ENCODE data around the gene EGFL7.
A peak's percentile ranks its signal among the peaks of the same experiment; 100 is the strongest.
"Not testable (repeated sequence)": the region's sequence is repeated elsewhere in the genome, so short reads cannot be mapped to it uniquely, and the experiment has no call there.

EGFL7 gene

DNA sequence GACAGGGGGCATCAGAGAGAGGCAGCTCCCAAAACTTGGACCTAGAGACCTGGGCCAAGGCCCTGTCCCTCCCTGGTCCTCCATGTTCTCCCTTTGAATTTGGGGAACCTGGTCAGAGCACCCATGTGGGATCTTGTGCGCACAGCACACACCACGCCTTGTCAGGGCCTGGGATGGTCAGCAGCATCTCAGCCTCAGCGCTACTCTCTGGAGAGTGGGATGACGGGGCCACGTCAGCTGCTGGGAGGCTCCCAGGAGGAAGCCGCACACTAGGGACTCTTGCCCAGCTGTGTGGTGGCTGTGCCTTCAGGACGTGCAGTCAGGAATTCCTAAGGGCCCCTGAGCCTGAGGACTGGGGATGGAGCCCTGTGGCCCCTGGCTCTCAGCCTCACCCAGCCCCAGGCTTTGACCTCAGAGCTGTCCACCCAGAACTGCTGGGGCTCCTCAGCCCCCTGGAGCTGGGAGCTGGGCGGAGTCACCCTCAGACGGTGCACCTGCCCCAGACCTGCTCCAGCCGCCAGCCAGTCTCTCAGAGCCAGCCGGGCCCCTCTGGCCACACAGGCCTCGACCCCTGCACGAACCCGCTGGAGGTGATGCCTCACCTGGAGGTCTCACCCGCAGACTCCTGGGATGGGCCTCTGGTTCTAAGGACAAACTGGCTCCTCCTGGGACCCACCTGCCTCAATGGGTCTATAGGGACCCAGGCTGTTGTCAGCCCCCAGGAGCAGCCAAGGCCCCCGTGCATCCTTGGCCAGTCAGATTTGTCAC is 38.3 kb upstream of the EGFL7 start:
- no peak for DNase-seq (ENCODE audit: low spot score)

DNA sequence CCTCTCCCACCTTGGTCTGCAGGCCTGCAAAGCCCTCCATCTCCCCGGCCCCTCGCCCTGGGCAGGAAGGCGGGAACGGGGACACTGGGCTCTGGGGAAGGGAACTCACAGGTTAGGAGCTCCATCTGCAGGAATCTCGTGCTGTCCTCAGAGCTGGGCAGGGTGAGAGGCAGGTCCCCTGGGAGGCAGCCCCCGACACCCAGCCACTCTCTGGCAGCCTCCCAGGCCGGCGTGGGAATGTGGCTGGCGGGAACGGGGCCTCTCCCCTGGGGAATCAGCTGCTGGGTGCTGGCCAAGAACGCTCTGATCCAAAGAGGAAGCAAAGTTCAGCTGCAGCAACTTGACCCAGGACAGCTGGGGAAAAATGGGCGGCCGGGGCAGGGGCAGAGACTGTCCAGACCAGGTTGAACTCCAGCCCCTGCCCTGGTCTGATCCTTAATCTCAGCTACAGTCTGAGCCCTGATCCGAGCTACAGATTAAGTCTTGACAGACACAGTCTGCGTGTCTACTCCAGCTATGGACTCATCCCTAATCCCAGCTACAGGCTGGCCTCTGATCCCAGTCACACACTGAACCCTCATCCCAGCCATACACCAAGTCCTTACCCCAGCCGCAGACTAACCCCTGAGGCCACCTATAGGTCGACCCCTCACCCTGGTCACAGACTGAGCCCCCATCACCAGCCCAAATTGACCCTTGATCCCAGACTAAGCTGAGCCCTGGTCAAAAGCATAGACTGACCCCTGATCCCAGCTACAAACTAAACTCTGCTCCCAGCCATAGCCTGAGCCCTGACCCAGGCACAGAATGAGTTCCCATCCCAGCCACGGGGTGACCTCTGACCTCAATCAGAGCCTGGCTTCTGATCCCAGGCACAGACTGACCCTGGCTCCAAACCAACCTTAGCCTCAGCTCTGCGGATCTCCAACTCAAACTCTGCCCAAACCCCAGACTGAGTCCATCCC is 37.3 kb upstream of the EGFL7 start:
- no peak for DNase-seq (ENCODE audit: low spot score)

DNA sequence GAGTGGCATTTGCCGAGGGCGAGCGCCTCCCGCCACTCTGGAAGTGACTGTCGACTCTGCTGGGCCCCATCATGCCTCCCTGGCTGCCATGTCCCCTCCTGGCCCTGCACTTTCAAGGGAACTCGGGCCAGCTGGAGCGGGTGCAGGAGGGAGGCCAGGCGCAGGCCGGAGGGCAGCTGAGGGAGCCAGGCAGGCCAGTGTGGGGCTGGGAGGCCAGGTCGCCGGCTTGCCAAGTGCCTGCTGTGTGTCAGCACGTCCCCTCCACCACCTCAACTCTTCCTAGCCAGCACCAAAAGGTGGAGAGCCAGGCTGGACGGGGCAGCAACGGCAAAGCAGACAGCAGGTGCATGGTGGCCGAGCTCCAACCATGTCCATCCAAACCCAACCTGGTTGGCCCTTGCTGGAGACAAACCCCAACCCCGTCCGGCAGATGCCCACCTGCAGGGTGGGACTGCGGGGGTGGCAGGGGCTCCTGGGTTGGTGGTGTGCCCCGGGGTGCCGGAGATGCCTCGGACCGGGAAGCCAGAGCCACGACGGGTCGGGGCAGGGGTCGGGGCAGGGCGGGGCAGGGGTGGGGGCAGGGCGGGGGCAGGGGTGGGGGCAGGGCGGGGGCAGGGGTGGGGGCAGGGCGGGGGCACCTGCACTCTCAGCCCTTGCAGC is 36.5 kb upstream of the EGFL7 start:
- DNase-seq (ENCODE audit: low spot score) = no peak

DNA sequence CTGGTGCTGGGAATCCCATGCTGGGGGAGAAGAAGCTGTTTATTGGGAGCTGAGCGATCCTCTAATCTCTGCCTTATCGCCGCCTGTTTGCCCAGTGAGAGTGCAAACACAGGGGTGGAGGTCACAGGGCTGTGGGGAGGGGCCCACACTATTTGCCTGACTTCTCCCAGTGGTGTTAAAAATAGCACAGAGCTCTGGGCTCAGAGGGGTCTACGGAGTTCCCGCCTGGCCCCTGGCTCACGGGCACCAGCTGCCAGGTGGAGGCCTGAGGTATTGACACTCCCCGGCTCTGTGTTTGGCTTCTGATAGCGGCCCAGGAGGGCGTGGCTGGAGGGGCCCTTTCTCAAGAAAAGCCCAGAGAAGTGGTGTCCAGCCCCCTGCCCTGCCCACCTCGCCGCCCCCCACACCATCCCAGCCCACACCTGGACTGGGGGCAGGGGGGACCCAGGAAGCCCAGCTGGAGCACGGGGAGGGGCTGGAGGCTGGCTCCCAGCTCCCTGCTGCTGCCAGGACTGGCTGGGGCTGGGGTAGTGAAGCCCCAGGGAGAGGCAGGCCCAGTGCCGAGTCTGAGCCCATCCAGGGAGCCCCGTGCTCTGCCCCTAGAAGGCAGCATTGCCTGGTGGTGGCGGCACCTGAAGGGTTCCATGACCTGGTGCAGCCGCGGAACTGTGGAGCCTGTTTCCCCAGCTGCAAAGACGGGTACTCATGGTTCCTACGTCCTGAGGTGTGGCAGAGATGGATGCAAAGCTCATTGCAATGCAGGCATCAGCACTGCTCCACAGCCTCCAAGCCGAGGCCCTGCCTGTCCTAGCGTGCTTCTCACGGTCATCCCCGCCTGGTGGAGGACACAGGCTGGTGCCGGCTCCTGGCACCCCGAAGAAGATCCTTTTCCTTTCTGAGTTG is 35.7 kb upstream of the EGFL7 start:
- no peak for DNase-seq (ENCODE audit: low spot score)

DNA sequence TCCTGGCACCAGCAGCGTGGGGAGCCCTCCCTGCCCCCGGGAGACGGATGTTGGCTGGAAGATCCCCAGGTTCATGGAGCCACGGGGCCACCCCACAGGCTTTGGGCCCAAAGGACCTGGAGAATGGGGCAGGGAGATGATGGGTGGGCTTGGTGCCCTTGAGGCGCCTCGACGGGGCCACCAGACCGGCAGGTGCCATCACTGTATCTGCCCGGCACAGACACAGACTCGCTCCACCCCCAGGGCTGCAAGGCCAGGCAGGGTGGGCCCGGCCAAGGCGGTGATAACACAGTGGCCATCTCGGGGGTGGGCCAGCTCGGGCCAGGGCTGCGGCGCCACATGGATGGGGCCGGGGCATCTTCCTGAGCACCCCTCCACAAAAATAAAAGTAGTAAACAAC is 35.0 kb upstream of the EGFL7 start:
- no peak for DNase-seq (ENCODE audit: low spot score)

- no peak for DNase-seq (ENCODE audit: low spot score)
Measured at GRCh38 chr9:136628268-136628667, 34.4 kb upstream of the EGFL7 start.

- no peak for DNase-seq (ENCODE audit: low spot score)
Measured at GRCh38 chr9:136629001-136629878, 33.5 kb upstream of the EGFL7 start.

- no peak for DNase-seq (ENCODE audit: low spot score)
Measured at GRCh38 chr9:136629879-136630661, 32.6 kb upstream of the EGFL7 start.

GRCh38 chr9:136630662-136630992 is 32.1 kb upstream of the EGFL7 start:
- DNase-seq (ENCODE audit: low spot score) = no peak

GRCh38 chr9:136631038-136632000 is 31.4 kb upstream of the EGFL7 start:
- DNase-seq (ENCODE audit: low spot score) = peak; percentile 23

DNA sequence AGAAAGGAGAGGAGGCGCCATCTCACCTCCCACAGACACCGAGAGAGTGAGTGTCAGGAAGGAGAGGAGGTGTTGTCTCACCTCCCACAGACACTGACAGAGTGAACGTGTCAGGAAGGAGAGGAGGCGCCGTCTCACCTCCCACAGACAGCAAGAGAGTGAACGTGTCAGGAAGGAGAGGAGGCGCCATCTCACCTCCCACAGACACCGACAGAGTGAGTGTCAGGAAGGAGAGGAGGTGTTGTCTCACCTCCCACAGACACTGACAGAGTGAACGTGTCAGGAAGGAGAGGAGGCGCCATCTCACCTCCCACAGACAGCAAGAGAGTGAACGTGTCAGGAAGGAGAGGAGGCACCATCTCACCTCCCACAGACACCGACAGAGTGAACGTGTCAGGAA is 30.6 kb upstream of the EGFL7 start:
- DNase-seq (ENCODE audit: low spot score) = not testable (repeated sequence)

DNA sequence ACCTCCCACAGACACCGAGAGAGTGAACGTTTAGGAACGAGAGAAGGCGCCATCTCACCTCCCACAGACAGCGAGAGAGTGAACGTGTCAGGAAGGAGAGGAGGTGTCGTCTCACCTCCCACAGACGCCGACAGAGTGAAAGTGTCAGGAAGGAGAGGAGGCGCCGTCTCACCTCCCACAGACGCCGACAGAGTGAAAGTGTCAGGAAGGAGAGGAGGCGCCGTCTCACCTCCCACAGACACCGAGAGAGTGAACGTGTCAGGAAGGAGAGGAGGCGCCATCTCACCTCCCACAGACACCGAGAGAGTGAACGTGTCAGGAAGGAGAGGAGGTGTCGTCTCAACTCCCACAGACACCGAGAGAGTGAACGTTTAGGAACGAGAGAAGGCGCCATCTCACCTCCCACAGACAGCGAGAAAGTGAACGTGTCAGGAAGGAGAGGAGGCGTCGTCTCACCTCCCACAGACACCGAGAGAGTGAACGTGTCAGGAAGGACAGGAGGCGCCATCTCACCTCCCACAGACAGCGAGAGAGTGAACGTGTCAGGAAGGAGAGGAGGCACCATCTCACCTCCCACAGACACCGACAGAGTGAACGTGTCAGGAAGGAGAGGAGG is 30.1 kb upstream of the EGFL7 start:
- DNase-seq (ENCODE audit: low spot score) = not testable (repeated sequence)

DNA sequence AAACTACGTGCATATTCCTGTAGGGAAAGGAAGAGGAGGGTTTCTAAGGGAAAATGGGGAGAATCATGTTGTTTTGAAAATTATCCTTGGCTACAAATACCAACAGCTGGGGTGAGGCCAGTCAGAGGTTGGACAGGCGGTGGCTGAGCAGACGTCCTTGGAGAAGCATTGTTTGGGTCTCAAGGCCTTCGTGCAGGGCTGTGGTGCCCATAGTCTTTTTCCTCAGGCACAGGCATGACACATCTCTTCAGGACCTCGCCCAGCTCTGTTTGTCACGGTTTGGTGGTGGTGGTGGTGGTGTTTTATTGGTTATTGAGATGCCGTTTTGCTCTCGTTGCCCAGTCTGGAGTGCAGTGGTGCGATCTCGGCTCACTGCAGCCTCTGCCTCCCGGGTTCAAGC is 27.8 kb upstream of the EGFL7 start:
- DNase-seq (ENCODE audit: low spot score) = no peak

DNA sequence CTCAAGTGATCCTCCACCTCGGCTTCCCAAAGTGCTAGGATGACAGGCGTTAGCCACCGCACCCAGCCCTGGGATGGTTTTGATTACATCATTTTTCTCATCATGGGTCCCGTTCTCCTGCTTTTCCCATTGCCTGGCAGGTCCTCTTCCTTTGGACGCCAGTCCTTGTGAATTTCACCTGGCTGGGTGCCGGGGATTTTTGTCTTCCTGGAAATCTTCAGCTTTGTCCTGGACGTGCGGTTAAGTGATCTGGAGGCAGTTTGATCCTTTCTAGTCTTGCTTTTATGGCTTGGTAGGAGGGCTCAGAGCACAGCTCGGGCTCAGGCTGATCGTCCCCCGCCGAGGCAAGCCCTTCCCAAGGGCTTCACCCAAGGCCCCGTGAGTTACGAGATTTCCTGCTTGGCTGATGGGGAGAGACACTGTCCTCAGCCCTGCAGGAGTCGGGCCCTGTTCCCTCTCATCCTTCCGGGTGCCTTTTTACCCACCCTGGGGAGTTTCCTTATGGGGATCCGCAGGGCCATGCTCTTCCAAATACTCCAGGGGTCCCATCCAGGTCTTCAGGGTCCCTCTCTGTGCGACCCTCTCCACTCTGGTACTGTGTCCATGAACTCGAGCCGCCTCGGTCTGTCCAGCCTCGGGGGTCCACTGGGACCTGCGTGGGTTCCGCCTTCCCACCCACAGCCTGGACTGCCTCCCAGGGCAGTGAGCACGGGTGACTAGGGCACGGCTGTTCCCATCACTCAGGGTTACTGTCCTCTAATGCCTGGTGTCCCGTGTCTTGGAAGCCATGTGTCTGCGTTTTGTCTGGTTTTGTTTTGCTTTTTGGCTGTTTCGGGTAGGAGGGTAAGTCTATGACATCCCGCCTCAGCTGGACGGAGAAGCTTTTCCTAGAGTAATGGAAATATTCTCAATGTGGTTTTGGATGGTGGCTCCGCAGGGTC is 22.3 kb upstream of the EGFL7 start:
- no peak for DNase-seq (ENCODE audit: low spot score)

DNA sequence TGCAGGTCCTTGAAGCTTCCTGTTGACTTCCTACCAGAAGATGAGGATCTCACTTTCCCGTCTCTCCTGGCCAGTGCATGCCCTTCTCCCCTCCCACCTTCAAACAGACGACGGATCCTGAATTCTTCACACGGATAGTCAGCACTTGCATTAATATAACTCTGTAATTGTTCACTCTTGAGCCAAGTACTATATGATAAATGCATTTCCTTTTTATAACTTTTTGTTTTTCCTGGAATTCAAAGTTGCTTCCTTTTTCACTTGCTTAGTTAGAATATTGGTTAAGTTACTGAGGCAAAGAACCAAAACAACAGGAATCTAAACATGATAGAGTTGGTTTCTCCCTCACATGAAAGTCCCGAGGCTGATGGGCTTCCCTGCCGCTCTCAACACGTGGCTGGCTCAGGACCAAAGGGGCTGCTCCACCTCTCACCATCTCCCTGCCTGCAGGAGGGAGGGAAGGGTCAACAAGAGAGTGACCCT is 20.2 kb upstream of the EGFL7 start:
- no peak for DNase-seq (ENCODE audit: low spot score)

GRCh38 chr9:136643596-136644342 is 18.9 kb upstream of the EGFL7 start:
- DNase-seq (ENCODE audit: low spot score) = no peak

- DNase-seq (ENCODE audit: low spot score) = peak; percentile 90
Measured at GRCh38 chr9:136644343-136644592, 18.4 kb upstream of the EGFL7 start.

Data from hematopoietic multipotent progenitor cell treated with erythropoietin and hydrocortisone succinate and interleukin-3 and kit ligand, for 15 days (in vitro differentiated cells).